Measurements from ENCODE around the gene MLXIP. TPM values are rescaled to one million over a fixed set of nuclear protein-coding genes. Genes with fewer than 3 reads are reported as not detected.

The MLXIP gene
- total and polyA plus RNA-seq, 4 donors = 29.1 to 58.8 (median 38.8) TPM

DNA sequence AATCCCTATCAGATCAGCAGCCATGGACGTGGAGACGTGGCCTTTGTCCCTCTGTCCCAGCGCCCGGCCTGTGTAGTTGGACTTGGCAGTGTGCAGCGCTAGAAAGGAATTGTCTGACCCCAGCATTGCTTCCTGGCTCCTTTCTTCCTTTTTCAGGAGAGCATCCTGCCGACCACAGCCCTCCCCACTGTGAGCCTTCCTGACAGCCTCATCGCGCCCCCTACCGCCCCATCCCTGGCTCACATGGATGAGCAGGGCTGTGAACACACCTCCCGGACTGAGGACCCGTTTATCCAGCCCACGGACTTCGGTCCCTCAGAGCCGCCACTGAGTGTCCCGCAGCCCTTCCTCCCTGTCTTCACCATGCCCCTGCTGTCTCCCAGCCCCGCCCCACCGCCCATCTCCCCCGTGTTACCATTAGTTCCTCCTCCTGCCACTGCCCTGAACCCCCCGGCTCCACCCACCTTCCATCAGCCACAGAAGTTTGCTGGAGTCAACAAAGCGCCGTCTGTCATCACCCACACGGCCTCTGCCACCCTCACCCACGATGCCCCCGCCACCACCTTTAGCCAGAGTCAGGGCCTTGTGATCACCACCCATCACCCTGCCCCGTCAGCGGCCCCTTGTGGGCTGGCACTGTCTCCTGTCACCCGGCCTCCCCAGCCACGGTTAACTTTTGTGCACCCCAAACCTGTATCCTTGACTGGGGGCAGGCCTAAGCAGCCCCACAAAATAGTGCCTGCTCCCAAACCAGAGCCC lies 54.8 kb downstream of the MLXIP start:
- no peak for ATAC-seq (ENCODE audit: insufficient read depth, low FRiP score)

DNA sequence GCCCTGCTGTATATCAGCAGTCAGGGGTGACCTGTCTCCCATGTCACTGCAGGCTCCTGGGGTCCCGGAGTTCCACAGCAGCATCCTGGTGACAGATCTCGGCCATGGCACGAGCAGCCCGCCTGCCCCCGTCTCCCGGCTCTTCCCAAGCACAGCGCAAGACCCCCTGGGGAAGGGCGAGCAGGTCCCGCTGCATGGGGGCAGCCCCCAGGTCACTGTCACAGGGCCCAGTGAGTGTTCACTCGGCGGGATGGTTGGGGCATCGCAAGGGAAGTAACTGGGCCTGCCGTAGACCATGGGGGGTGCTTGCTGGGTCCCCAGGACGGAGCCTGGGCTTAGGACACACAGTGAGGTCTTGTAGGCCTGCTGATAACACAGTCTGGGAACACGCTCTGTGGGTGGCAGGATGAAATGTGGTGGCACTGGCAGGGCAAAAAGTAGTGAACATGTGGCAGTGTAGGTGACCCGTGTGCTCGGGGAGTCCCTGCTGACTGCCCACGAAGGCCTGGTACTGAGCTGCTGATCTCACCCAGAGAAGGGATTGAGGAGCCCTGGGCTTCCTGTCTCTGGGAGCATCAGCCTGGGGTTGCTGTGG lies 57.0 kb downstream of the MLXIP start:
- peaks cover 9 to 56% (median 36%) of the 10 kb centered on the region in 4 donors for H3K36me3 ChIP-seq (ENCODE audit: control insufficient read depth in 4 of 4, insufficient read depth in 4 of 4, low read length in 4 of 4)
- H3K27me3 ChIP-seq (ENCODE audit: control insufficient read depth in 3 of 3, insufficient read depth in 3 of 3, low read length in 2 of 3) = no peaks in the 10 kb centered on the region
- TF ChIP-seq, protein P1, sequence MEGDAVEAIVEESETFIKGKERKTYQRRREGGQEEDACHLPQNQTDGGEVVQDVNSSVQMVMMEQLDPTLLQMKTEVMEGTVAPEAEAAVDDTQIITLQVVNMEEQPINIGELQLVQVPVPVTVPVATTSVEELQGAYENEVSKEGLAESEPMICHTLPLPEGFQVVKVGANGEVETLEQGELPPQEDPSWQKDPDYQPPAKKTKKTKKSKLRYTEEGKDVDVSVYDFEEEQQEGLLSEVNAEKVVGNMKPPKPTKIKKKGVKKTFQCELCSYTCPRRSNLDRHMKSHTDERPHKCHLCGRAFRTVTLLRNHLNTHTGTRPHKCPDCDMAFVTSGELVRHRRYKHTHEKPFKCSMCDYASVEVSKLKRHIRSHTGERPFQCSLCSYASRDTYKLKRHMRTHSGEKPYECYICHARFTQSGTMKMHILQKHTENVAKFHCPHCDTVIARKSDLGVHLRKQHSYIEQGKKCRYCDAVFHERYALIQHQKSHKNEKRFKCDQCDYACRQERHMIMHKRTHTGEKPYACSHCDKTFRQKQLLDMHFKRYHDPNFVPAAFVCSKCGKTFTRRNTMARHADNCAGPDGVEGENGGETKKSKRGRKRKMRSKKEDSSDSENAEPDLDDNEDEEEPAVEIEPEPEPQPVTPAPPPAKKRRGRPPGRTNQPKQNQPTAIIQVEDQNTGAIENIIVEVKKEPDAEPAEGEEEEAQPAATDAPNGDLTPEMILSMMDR (IDR thresholded peaks at IDR 0.05; ENCODE audit: control extremely low read depth, extremely low read depth) = no peak
- no peak overlapping the region for H3K27ac ChIP-seq (ENCODE audit: low read depth in 1 of 2, low read length in 1 of 2)
- DNase-seq (no peak), ATAC-seq (ENCODE audit: insufficient read depth, low FRiP score) (no peak)
- H3K9ac ChIP-seq (ENCODE audit: insufficient read depth in 1 of 2, low read length in 2 of 2) = no peak overlapping the region
- 97 to 98% methylated on average over 18 of the region's 18 CpGs for WGBS, 2 donors
- no peaks in the 10 kb centered on the region for H3K4me1 ChIP-seq (ENCODE audit: control insufficient read depth in 5 of 5, insufficient read depth in 5 of 5, low read length in 5 of 5)
- no peak overlapping the region for H3K4me3 ChIP-seq
- H3K9me3 ChIP-seq (ENCODE audit: control insufficient read depth in 4 of 4, insufficient read depth in 3 of 4, low read length in 3 of 4) = no peaks in the 10 kb centered on the region

More for the DNA sequence above, 54.8 kb downstream of the MLXIP start:
- TF ChIP-seq, protein P1 (IDR thresholded peaks at IDR 0.05; ENCODE audit: control extremely low read depth, extremely low read depth) = no peak
- H3K9me3 ChIP-seq (ENCODE audit: control insufficient read depth in 4 of 4, insufficient read depth in 3 of 4, low read length in 3 of 4) = no peaks in the 10 kb centered on the region
- no peaks in the 10 kb centered on the region for H3K27me3 ChIP-seq (ENCODE audit: control insufficient read depth in 3 of 3, insufficient read depth in 3 of 3, low read length in 2 of 3)
- DNase-seq = no peak
- H3K9ac ChIP-seq (ENCODE audit: insufficient read depth in 1 of 2, low read length in 2 of 2) = no peak overlapping the region
- peaks cover 14 to 64% (median 47%) of the 10 kb centered on the region in 4 donors for H3K36me3 ChIP-seq (ENCODE audit: control insufficient read depth in 4 of 4, insufficient read depth in 4 of 4, low read length in 4 of 4)
- no peak overlapping the region for H3K27ac ChIP-seq (ENCODE audit: low read depth in 1 of 2, low read length in 1 of 2)
- WGBS, 2 donors = 82 to 85% methylated on average over 28 of the region's 28 CpGs
- no peaks in the 10 kb centered on the region for H3K4me1 ChIP-seq (ENCODE audit: control insufficient read depth in 5 of 5, insufficient read depth in 5 of 5, low read length in 5 of 5)
- H3K4me3 ChIP-seq = no peak overlapping the region

DNA sequence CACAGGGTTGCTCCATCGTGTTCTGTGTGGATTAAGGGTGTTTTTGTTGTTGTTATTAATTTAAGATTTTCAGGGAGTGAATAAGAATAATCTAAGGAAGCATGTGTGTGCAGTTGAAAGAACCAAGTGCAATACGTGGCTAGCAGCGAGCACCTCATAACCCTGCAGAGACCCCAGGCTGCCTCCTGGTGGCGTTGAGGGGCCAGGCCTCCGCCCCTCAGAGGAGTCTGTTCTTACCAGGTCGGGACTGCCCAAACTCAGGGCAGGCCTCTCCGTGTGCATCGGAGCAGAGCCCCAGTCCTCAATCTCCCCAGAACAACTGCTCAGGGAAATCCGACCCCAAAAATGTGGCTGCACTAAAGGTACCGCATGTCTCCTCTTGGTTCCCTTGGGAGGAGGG lies 58.7 kb downstream of the MLXIP start:
- Histone ChIP-seq H3K36me3 (ENCODE audit: control insufficient read depth in 4 of 4, insufficient read depth in 4 of 4, low read length in 4 of 4) (peaks cover 7 to 61% (median 42%) of the 10 kb centered on the region in 4 donors), H3K9me3 (ENCODE audit: control insufficient read depth in 4 of 4, insufficient read depth in 3 of 4, low read length in 3 of 4) (no peaks in the 10 kb centered on the region), H3K4me3 (no peak overlapping the region), H3K9ac (ENCODE audit: insufficient read depth in 1 of 2, low read length in 2 of 2) (no peak overlapping the region), H3K27ac (ENCODE audit: low read depth in 1 of 2, low read length in 1 of 2) (no peak overlapping the region), H3K4me1 (ENCODE audit: control insufficient read depth in 5 of 5, insufficient read depth in 5 of 5, low read length in 5 of 5) (no peaks in the 10 kb centered on the region), H3K27me3 (ENCODE audit: control insufficient read depth in 3 of 3, insufficient read depth in 3 of 3, low read length in 2 of 3) (no peaks in the 10 kb centered on the region)
- DNase-seq (no peak), ATAC-seq (ENCODE audit: insufficient read depth, low FRiP score) (no peak)
- TF ChIP-seq, protein P1 (IDR thresholded peaks at IDR 0.05; ENCODE audit: control extremely low read depth, extremely low read depth) = no peak
- 84 to 91% methylated on average over 10 of the region's 10 CpGs for WGBS, 2 donors

Measured in lung (tissue), 12 donors.